ENCODE measurements around the gene KLF9. TPM values are rescaled to one million over a fixed set of nuclear protein-coding genes. Genes with fewer than 3 reads are reported as not detected.
A peak's percentile ranks its signal among the peaks of the same experiment; 100 is the strongest.

The KLF9 gene
- 31.5 TPM for polyA plus RNA-seq (2013, experiment 1 of 2)
- polyA plus RNA-seq (2013, experiment 2 of 2), result 32.5 TPM

DNA sequence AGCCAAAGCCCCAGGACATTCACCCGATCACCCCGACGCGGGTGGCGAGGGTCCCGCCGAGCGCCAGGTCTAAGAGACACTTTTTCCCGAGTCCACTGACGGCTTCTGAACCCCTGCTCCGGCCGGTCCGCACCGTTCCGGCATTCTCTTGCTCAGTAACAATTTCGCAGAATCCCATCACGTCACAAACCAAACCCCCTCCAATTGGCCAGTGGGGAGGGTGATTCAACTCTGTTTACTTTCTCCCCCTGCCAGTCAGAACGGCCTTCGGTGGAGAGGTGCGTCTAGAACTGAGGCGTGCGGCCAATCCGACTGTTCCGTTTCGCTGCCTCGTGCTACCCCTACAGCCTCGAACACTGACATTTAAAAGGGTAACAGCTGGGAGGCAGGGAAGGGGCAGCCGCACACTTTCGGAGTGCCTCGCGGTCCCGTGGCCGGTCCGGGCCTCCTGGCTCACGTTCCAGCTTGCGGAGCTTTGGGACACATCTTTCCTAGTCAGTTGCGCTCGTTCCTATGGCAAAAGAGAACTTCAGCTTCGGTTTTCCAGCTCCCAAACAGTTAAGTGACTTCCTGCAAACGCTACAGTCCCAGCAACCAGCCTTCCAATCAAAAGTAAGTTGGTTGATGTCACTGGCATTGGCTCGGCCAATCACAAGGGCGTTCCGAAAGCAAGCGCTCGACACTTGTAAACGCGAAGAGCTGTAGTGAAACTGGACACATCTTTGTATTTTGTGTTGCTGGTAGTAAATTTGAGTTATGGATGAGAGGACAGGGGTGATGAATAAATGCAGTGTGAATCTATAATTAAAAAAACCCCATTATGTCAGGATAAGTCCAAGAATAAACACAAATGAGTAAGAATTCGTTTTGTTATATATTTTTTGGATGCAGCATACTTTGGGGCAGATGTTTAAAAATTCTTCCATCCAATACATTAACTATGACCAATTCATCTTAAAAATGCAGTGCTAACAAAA, at the start of gene KLF9:
KLF9 (minus strand) TSS at position 859 of the 977 bp plus-strand sequence. CDS start 1,294 bp downstream, outside the sequence.
- H3K9me3 ChIP-seq (ENCODE audit: control insufficient read depth, low read length), result no peaks in the 10 kb centered on the region
- peak within 1 kb of the TSS; percentile 98 for H3K9ac ChIP-seq (ENCODE audit: low read length)
- H3K27me3 ChIP-seq (ENCODE audit: control insufficient read depth in 1 of 2, insufficient read depth in 1 of 2, low read length in 2 of 2), result no peaks in the 10 kb centered on the region
- peak within 1 kb of the TSS; percentile 73 to 93 for H3K4me3 ChIP-seq (ENCODE audit: insufficient read depth in 1 of 2, low read depth in 1 of 2, low read length in 2 of 2)
- H3K18ac ChIP-seq (ENCODE audit: low read depth in 1 of 2, low read length in 2 of 2), result peak within 1 kb of the TSS; percentile 94 to 99
- H2BK5ac ChIP-seq (ENCODE audit: low read depth, low read length, poor library complexity, severe bottlenecking), result peak within 1 kb of the TSS; percentile 93
- peaks cover 2% of the 10 kb centered on the region for H3K79me1 ChIP-seq (replicated peaks; ENCODE audit: low read length, poor library complexity, severe bottlenecking)
- H2BK120ac ChIP-seq (ENCODE audit: low read depth, low read length), result peak within 1 kb of the TSS; percentile 97
- no peaks in the 10 kb centered on the region for H3K36me3 ChIP-seq (ENCODE audit: control insufficient read depth in 1 of 2, insufficient read depth in 2 of 2, low read depth in 1 of 2, low read length in 2 of 2)
- peak within 1 kb of the TSS; percentile 92 for H4K8ac ChIP-seq (ENCODE audit: low read length)
- peak within 1 kb of the TSS in 1 of 2 experiments; percentile 26 for H3K23ac ChIP-seq (ENCODE audit: low read length in 2 of 2)
- H2BK15ac ChIP-seq (ENCODE audit: low read depth, poor library complexity, severe bottlenecking), result peak within 1 kb of the TSS; percentile 96
- under 1% methylated on average over 47 of the region's 48 CpGs for WGBS
- peak within 1 kb of the TSS; percentile 98 for H3K27ac ChIP-seq (ENCODE audit: low read length, poor library complexity, severe bottlenecking)
- H3K14ac ChIP-seq (ENCODE audit: low read length in 2 of 2), result no peak within 1 kb of the TSS
- H3K4me1 ChIP-seq (ENCODE audit: control insufficient read depth, insufficient read depth, low read depth, low read length), result peaks cover 16% of the 10 kb centered on the region
- peak within 1 kb of the TSS; percentile 3 for H2AFZ ChIP-seq (ENCODE audit: low read depth, low read length)
- DNase-seq, result peak; percentile 99
- H3K4me2 ChIP-seq (ENCODE audit: low read length, poor library complexity, severe bottlenecking), result peak within 1 kb of the TSS; percentile 90
- peak within 1 kb of the TSS; percentile 97 to 98 for H3K4ac ChIP-seq (ENCODE audit: low read depth in 1 of 2, low read length in 2 of 2)
- H4K91ac ChIP-seq (ENCODE audit: low read length), result peak within 1 kb of the TSS; percentile 99
- H2AK5ac ChIP-seq (ENCODE audit: low read length, severe bottlenecking), result no peak within 1 kb of the TSS
- H2BK12ac ChIP-seq (ENCODE audit: low read length in 2 of 2), result peak within 1 kb of the TSS; percentile 80 to 92

DNA sequence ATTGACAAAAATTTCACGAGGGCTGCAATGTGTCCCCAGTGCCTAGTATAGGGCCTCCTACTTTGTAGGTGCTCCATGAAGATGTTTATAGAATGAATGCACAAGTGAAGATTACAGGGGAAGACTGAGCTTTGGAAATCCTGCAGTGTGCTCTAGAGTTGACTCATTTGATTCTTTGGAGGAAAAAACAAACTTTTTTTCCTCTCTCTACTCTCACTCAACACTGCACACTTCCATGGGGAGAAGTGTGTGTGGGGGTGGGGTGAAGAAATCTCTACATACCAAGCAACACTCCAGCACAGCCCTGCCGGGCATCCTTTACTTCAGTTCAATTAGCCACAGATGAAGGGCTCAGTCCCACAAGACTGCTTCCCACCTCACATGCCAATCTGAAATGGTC, 49.4 kb upstream of the KLF9 start:
- no peak overlapping the region for H2AK5ac ChIP-seq (ENCODE audit: low read length, severe bottlenecking)
- H3K79me1 ChIP-seq (replicated peaks; ENCODE audit: low read length, poor library complexity, severe bottlenecking), result no peaks in the 10 kb centered on the region
- no peak overlapping the region for H3K4me2 ChIP-seq (ENCODE audit: low read length, poor library complexity, severe bottlenecking)
- H3K18ac ChIP-seq (ENCODE audit: low read depth in 1 of 2, low read length in 2 of 2), result no peak overlapping the region
- no peak overlapping the region for H3K4me3 ChIP-seq (ENCODE audit: insufficient read depth in 1 of 2, low read depth in 1 of 2, low read length in 2 of 2)
- H2BK12ac ChIP-seq (ENCODE audit: low read length in 2 of 2), result peak overlapping the region in 1 of 2 experiments; percentile 55
- no peak overlapping the region for H2BK120ac ChIP-seq (ENCODE audit: low read depth, low read length)
- no peak overlapping the region for H2AFZ ChIP-seq (ENCODE audit: low read depth, low read length)
- H3K4ac ChIP-seq (ENCODE audit: low read depth in 1 of 2, low read length in 2 of 2), result no peak overlapping the region
- H3K23ac ChIP-seq (ENCODE audit: low read length in 2 of 2), result peak overlapping the region in 1 of 2 experiments; percentile 35
- H2BK15ac ChIP-seq (ENCODE audit: low read depth, poor library complexity, severe bottlenecking), result no peak overlapping the region
- no peaks in the 10 kb centered on the region for H3K9me3 ChIP-seq (ENCODE audit: control insufficient read depth, low read length)
- no peak overlapping the region for H3K9ac ChIP-seq (ENCODE audit: low read length)
- no peak overlapping the region for H2BK5ac ChIP-seq (ENCODE audit: low read depth, low read length, poor library complexity, severe bottlenecking)
- DNase-seq, result peak; percentile 29
- no peak overlapping the region for H3K27ac ChIP-seq (ENCODE audit: low read length, poor library complexity, severe bottlenecking)
- H3K4me1 ChIP-seq (ENCODE audit: control insufficient read depth, insufficient read depth, low read depth, low read length), result peaks cover 1% of the 10 kb centered on the region
- no peak overlapping the region for H4K8ac ChIP-seq (ENCODE audit: low read length)
- H3K27me3 ChIP-seq (ENCODE audit: control insufficient read depth in 1 of 2, insufficient read depth in 1 of 2, low read length in 2 of 2), result no peaks in the 10 kb centered on the region
- H4K91ac ChIP-seq (ENCODE audit: low read length), result no peak overlapping the region
- H3K14ac ChIP-seq (ENCODE audit: low read length in 2 of 2), result no peak overlapping the region
- H3K36me3 ChIP-seq (ENCODE audit: control insufficient read depth in 1 of 2, insufficient read depth in 2 of 2, low read depth in 1 of 2, low read length in 2 of 2), result no peaks in the 10 kb centered on the region
- WGBS, result 83% methylated on average over 1 of the region's 2 CpGs

DNA sequence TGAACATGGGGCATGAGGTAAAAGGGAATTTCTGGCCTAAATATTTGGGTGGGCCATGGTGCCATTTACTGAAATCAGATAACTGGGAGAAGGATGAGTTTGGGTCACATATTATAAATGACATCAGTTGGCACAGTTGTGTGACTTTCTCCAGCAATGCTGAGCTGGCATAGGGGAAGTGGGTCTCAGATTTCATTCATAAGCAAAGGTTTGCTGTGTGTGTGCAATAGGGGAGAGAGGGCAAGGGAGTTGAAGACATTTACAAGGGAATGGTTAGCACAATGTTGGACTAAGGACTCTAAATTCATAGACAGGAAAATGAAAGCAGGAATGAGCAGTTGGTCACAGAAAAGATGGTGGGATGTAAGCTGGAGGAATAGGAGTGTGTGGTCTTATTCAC, 47.8 kb upstream of the KLF9 start:
- Histone ChIP-seq H2AFZ (ENCODE audit: low read depth, low read length) (no peak overlapping the region), H3K36me3 (ENCODE audit: control insufficient read depth in 1 of 2, insufficient read depth in 2 of 2, low read depth in 1 of 2, low read length in 2 of 2) (no peaks in the 10 kb centered on the region), H3K4me1 (ENCODE audit: control insufficient read depth, insufficient read depth, low read depth, low read length) (peaks cover 1% of the 10 kb centered on the region), H3K9me3 (ENCODE audit: control insufficient read depth, low read length) (no peaks in the 10 kb centered on the region), H3K23ac (ENCODE audit: low read length in 2 of 2) (no peak overlapping the region), H3K27ac (ENCODE audit: low read length, poor library complexity, severe bottlenecking) (no peak overlapping the region), H3K27me3 (ENCODE audit: control insufficient read depth in 1 of 2, insufficient read depth in 1 of 2, low read length in 2 of 2) (no peaks in the 10 kb centered on the region), H2BK15ac (ENCODE audit: low read depth, poor library complexity, severe bottlenecking) (no peak overlapping the region), H3K4ac (ENCODE audit: low read depth in 1 of 2, low read length in 2 of 2) (no peak overlapping the region), H2BK120ac (ENCODE audit: low read depth, low read length) (no peak overlapping the region), H2BK5ac (ENCODE audit: low read depth, low read length, poor library complexity, severe bottlenecking) (no peak overlapping the region), H4K8ac (ENCODE audit: low read length) (no peak overlapping the region), H3K9ac (ENCODE audit: low read length) (no peak overlapping the region), H3K4me3 (ENCODE audit: insufficient read depth in 1 of 2, low read depth in 1 of 2, low read length in 2 of 2) (no peak overlapping the region), H3K18ac (ENCODE audit: low read depth in 1 of 2, low read length in 2 of 2) (no peak overlapping the region), H3K79me1 (replicated peaks; ENCODE audit: low read length, poor library complexity, severe bottlenecking) (no peaks in the 10 kb centered on the region), H2AK5ac (ENCODE audit: low read length, severe bottlenecking) (no peak overlapping the region), H3K4me2 (ENCODE audit: low read length, poor library complexity, severe bottlenecking) (no peak overlapping the region), H4K91ac (ENCODE audit: low read length) (no peak overlapping the region), H2BK12ac (ENCODE audit: low read length in 2 of 2) (no peak overlapping the region), H3K14ac (ENCODE audit: low read length in 2 of 2) (no peak overlapping the region)
- DNase-seq, result no peak

- H3K23ac ChIP-seq (ENCODE audit: low read length in 2 of 2), result no peak overlapping the region
- no peak for DNase-seq
- H2BK12ac ChIP-seq (ENCODE audit: low read length in 2 of 2), result no peak overlapping the region
- no peak overlapping the region for H3K14ac ChIP-seq (ENCODE audit: low read length in 2 of 2)
- H2BK5ac ChIP-seq (ENCODE audit: low read depth, low read length, poor library complexity, severe bottlenecking), result no peak overlapping the region
- no peak overlapping the region for H2AK5ac ChIP-seq (ENCODE audit: low read length, severe bottlenecking)
- no peaks in the 10 kb centered on the region for H3K9me3 ChIP-seq (ENCODE audit: control insufficient read depth, low read length)
- H3K9ac ChIP-seq (ENCODE audit: low read length), result no peak overlapping the region
- no peak overlapping the region for H2AFZ ChIP-seq (ENCODE audit: low read depth, low read length)
- no peaks in the 10 kb centered on the region for H3K4me1 ChIP-seq (ENCODE audit: control insufficient read depth, insufficient read depth, low read depth, low read length)
- no peak overlapping the region for H4K8ac ChIP-seq (ENCODE audit: low read length)
- no peak overlapping the region for H2BK120ac ChIP-seq (ENCODE audit: low read depth, low read length)
- no peak overlapping the region for H3K4ac ChIP-seq (ENCODE audit: low read depth in 1 of 2, low read length in 2 of 2)
- H3K27ac ChIP-seq (ENCODE audit: low read length, poor library complexity, severe bottlenecking), result no peak overlapping the region
- H3K18ac ChIP-seq (ENCODE audit: low read depth in 1 of 2, low read length in 2 of 2), result no peak overlapping the region
- no peak overlapping the region for H2BK15ac ChIP-seq (ENCODE audit: low read depth, poor library complexity, severe bottlenecking)
- no peak overlapping the region for H3K4me3 ChIP-seq (ENCODE audit: insufficient read depth in 1 of 2, low read depth in 1 of 2, low read length in 2 of 2)
- H3K79me1 ChIP-seq (replicated peaks; ENCODE audit: low read length, poor library complexity, severe bottlenecking), result no peaks in the 10 kb centered on the region
- no peaks in the 10 kb centered on the region for H3K27me3 ChIP-seq (ENCODE audit: control insufficient read depth in 1 of 2, insufficient read depth in 1 of 2, low read length in 2 of 2)
- no peak overlapping the region for H4K91ac ChIP-seq (ENCODE audit: low read length)
- no peaks in the 10 kb centered on the region for H3K36me3 ChIP-seq (ENCODE audit: control insufficient read depth in 1 of 2, insufficient read depth in 2 of 2, low read depth in 1 of 2, low read length in 2 of 2)
- no peak overlapping the region for H3K4me2 ChIP-seq (ENCODE audit: low read length, poor library complexity, severe bottlenecking)
Observed at GRCh38 chr9:70457235-70457634, 42.8 kb upstream of the KLF9 start.

Data from mesenchymal stem cell (in vitro differentiated cells and primary cell).